HG03558 (cell line): ENCODE data around the gene NUDT16.

Experiments
- ATAC-seq: cut with Tn5 transposase; IDR thresholded peaks from one replicate; pipeline ENCODE4 v1.9.1; 2021; ENCODE audit warnings: moderate number of reproducible peaks; ENCODE audit not compliant: unreplicated experiment; ENCODE audit errors: extremely low read depth

NUDT16 gene

GRCh38 chr3:131432441-131432840 is 50.9 kb downstream of the NUDT16 start:
- ATAC-seq: no peak

- ATAC-seq: no peak
Measured at GRCh38 chr3:131435000-131435399, 53.4 kb downstream of the NUDT16 start.
